ENCODE results near the gene AHI1. TPM values are rescaled to one million over a fixed set of nuclear protein-coding genes. Genes with fewer than 3 reads are reported as not detected.

Gene AHI1
- total RNA-seq, 1 experiment from 2014 or later, result 4.7 TPM

DNA sequence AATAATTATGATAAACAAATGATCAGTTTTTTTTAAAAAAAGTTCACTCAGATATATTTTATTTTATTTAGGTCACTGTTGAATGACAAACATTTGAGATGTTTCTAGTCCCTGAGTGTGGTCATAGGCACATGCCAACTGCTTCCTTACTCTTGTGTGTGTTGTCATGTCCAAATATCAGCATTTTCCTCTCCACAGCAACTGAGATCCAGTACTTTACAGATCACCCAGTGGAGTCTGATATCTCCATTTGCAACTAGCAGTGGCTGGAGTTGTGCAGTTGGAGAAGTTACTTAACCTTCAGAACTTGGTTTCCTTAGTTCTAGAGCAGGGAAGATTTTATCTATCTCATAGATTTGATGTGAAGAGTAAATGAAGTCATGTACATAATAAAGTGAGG, 215.1 kb downstream of the AHI1 start:
- H3K9me3 ChIP-seq, result no peaks in the 10 kb centered on the region
- DNase-seq, result no peak
- H3K4me3 ChIP-seq, result no peak overlapping the region
- no peaks in the 10 kb centered on the region for H3K27me3 ChIP-seq
- H3K36me3 ChIP-seq, result no peaks in the 10 kb centered on the region; the same call in 1 of the 2 replicates

DNA sequence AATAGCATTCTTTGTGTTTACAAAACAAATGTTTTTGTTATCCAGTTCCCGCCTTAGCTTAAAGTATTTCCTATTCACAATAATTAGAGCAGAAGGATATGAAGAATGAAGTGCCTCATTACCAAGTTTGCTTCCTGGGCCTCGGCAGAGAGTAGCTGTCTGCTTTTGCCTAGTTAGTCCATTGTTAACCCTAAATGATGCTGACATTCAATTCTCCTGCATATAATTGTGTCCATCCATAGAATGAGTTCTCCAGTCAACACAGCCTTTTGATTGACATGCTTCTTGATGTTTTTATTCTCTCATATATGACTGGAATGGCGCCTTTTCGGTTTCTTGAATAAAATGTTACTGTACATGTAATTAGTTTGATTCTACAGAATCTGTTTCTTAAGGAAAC, 215.6 kb downstream of the AHI1 start:
- no peak for DNase-seq
- Histone ChIP-seq H3K36me3 (no peaks in the 10 kb centered on the region; the same call in 1 of the 2 replicates), H3K27me3 (no peaks in the 10 kb centered on the region), H3K4me3 (no peak overlapping the region), H3K9me3 (no peaks in the 10 kb centered on the region)

DNA sequence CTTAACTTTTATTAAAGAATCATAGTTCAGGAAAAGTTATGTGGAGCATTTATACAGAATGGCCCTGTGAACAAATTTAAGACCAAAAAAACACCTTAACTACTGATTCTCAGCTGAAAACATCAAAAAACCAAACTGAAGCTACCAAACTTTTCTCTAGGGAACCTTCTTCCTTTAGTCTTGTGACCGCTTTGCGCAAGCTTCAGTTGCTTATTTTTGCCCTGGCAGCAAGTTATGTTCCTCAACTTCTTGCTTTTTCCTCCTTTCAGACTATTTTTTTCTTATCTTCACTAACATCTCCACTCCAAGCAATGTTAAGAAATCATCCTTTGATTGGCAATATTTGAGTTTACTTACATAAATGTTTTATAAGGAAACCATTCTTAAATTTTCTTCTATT, 216.3 kb downstream of the AHI1 start:
- H3K36me3 ChIP-seq, result no peaks in the 10 kb centered on the region; the same call in 1 of the 2 replicates
- no peak for DNase-seq
- H3K9me3 ChIP-seq, result no peaks in the 10 kb centered on the region
- no peaks in the 10 kb centered on the region for H3K27me3 ChIP-seq
- no peak overlapping the region for H3K4me3 ChIP-seq

DNA sequence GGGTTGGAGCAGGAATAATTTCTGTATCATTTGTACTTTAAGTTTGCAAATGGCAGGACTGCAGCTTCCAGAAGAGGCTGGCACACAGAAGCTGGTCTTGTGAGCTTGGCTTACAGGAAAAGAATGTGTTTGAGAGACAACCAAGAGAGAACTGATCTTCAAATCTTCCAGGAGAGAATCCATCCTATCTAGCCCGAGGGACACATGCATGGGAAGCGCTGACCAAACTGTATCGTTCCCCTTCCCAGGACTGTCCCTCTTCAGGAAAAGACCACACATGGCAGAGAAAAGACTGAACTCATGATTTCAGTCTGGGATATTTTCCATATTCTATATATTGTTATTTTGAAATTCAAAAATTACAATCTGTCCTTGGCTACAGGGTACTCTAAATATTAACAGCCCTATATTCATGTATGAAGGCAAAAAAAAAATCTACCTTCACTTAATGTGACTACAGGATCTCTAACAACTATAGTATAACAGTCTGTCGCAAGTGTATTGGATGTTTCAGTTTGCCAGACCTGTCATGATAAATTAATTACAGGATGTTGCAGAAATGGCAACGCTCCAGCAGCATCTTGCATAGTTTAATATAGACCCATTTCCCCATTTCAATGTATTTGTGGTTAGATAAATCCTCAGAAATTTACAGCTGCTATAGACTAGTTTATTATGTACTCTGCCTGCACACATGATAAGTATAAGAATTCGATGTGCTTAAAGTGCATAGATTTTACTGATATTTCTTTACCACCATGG, 217.0 kb downstream of the AHI1 start:
- Histone ChIP-seq H3K27me3 (no peaks in the 10 kb centered on the region), H3K4me3 (no peak overlapping the region), H3K36me3 (no peaks in the 10 kb centered on the region; the same call in 1 of the 2 replicates), H3K9me3 (no peaks in the 10 kb centered on the region)
- DNase-seq, result no peak

GRCh38 chr6:135277422-135277821, 220.1 kb downstream of the AHI1 start:
- DNase-seq, result no peak
- Histone ChIP-seq H3K36me3 (no peaks in the 10 kb centered on the region), H3K27me3 (no peaks in the 10 kb centered on the region), H3K9me3 (no peaks in the 10 kb centered on the region), H3K4me3 (no peak overlapping the region)

- no peaks in the 10 kb centered on the region for H3K36me3 ChIP-seq
- H3K4me3 ChIP-seq, result no peak overlapping the region
- no peaks in the 10 kb centered on the region for H3K9me3 ChIP-seq
- DNase-seq, result no peak
- no peaks in the 10 kb centered on the region for H3K27me3 ChIP-seq
These were observed 222.8 kb downstream of the AHI1 start for GRCh38 chr6:135274561-135275293.

DNA sequence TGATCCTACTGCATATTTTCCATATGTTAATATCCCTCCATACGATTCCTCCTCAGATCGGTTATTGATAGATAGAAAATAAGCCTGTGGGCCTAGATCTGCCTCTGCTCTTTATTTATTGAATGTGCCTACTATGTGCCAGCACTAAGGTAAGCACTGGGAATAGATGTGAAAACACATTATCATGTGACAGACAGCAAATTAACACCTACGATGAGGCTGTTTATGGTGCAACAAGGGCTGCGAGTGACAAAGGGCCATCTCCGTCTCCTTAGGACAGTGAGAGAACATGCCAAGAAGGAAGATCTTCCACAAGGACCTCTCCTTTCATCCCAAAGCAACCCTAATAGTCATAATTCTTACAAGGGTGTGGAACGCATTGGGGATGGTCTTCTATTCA, 225.9 kb downstream of the AHI1 start:
- DNase-seq, result no peak
- Histone ChIP-seq H3K9me3 (no peaks in the 10 kb centered on the region), H3K36me3 (no peaks in the 10 kb centered on the region), H3K27me3 (no peaks in the 10 kb centered on the region), H3K4me3 (no peak overlapping the region)

GRCh38 chr6:135270676-135271536, 226.6 kb downstream of the AHI1 start:
- Histone ChIP-seq H3K27me3 (no peaks in the 10 kb centered on the region), H3K9me3 (no peaks in the 10 kb centered on the region), H3K36me3 (no peaks in the 10 kb centered on the region), H3K4me3 (no peak overlapping the region)
- DNase-seq, result no peak

DNA sequence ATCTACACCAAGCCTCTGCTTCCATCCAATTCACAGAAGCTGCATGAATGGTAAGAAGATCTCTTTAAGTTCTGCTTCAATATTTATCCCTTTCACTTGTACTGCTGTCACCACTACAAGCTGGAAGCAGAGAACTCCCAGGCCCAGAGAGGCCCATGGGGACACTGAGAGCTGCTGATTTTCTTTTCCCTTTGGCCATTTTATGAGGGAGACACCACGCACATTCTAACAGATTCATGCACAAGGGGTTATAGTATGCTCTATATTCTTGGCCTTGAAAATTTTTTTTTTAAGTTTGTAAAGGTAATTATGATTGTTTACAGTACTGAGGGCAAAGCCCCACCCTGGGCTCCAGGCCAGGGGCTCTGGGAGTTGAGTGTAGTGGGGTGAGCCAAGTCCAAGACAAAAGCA, 228.1 kb downstream of the AHI1 start:
- H3K9me3 ChIP-seq, result no peaks in the 10 kb centered on the region
- no peak for DNase-seq
- no peaks in the 10 kb centered on the region for H3K36me3 ChIP-seq
- no peak overlapping the region for H3K4me3 ChIP-seq
- no peaks in the 10 kb centered on the region for H3K27me3 ChIP-seq

DNA sequence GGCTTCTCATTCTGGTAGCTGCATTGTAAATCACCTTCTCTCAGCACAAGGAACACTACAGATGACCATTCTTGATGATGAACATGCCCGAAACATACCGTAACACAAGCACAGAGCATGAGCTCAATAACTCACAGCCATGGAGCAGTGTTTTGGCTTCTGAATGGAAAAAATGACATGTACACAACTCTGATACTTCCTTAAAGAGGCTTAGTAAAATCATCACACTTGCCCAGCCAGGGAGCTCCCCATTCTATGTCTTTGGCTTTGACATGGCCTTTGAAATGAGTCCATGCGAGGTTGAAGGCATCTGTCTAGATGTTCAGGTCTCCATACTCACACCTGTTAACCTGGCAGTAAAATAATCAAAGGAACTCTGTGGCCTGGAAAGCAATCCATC, 228.8 kb downstream of the AHI1 start:
- no peaks in the 10 kb centered on the region for H3K27me3 ChIP-seq
- no peak for DNase-seq
- no peaks in the 10 kb centered on the region for H3K36me3 ChIP-seq
- no peaks in the 10 kb centered on the region for H3K9me3 ChIP-seq
- no peak overlapping the region for H3K4me3 ChIP-seq

DNA sequence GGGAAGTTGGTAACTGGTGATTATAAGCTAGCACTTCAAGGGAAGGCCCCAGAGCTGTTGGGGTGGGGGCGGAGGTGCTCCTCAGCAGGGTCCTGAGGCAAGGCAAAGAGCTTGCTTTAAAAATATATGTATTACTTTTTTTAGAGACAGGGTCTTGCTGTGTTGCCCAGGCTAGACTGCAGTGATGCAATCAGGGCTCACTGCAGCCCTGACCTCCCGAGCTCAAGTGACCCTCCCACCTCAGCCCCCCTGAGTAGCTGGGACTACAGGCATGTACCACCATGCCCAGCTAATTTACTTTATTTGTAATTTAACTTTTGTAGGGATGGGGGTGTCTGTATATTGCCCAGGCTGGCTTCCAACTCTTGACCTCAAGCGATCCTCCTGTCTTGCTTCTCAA, 229.3 kb downstream of the AHI1 start:
- no peak for DNase-seq
- Histone ChIP-seq H3K27me3 (no peaks in the 10 kb centered on the region), H3K36me3 (no peaks in the 10 kb centered on the region), H3K9me3 (no peaks in the 10 kb centered on the region), H3K4me3 (no peak overlapping the region)

GRCh38 chr6:135267085-135267484, 230.5 kb downstream of the AHI1 start:
- H3K27me3 ChIP-seq, result no peaks in the 10 kb centered on the region
- no peaks in the 10 kb centered on the region for H3K36me3 ChIP-seq
- no peak for DNase-seq

GRCh38 chr6:135266675-135267074, 230.9 kb downstream of the AHI1 start:
- Histone ChIP-seq H3K36me3 (no peaks in the 10 kb centered on the region), H3K4me3 (no peak overlapping the region), H3K27me3 (no peaks in the 10 kb centered on the region), H3K9me3 (no peaks in the 10 kb centered on the region)
- DNase-seq, result no peak

More at GRCh38 chr6:135267085-135267484, 230.5 kb downstream of the AHI1 start:
- Histone ChIP-seq H3K9me3 (no peaks in the 10 kb centered on the region), H3K4me3 (no peak overlapping the region)

GRCh38 chr6:135265278-135265677, 232.3 kb downstream of the AHI1 start:
- no peak overlapping the region for H3K4me3 ChIP-seq
- H3K9me3 ChIP-seq, result no peaks in the 10 kb centered on the region

GRCh38 chr6:135261872-135262725, 235.4 kb downstream of the AHI1 start:
- no peak for DNase-seq
- Histone ChIP-seq H3K4me3 (no peak overlapping the region), H3K9me3 (no peaks in the 10 kb centered on the region), H3K36me3 (no peaks in the 10 kb centered on the region), H3K27me3 (no peaks in the 10 kb centered on the region)

More at GRCh38 chr6:135265278-135265677, 232.3 kb downstream of the AHI1 start:
- no peak for DNase-seq
- Histone ChIP-seq H3K36me3 (no peaks in the 10 kb centered on the region), H3K27me3 (no peaks in the 10 kb centered on the region)

DNA sequence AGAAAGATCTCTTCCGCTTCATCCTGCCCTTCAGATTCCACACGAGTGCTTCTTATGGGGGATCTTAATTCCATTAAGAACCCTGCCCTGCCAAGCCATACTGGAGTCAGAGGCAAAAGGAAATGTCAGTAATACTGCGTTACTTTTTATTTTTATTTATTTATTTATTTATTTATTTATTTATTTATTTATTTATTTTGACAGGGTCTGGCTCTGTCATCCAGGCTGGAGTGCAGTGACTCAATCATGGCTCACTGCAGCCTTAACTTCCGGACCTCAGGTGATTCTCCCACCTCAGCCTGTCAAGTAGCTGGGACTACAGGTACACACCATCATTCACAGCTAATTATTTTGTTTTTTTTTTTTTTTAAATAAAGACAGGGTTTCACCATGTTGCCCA, 236.9 kb downstream of the AHI1 start:
- no peaks in the 10 kb centered on the region for H3K27me3 ChIP-seq
- H3K4me3 ChIP-seq, result no peak overlapping the region
- no peak for DNase-seq
- no peaks in the 10 kb centered on the region for H3K36me3 ChIP-seq
- no peaks in the 10 kb centered on the region for H3K9me3 ChIP-seq

Measured in MG63 (cell line).